HG02970 (cell line): ENCODE measurements around the gene RTCB.
A peak's percentile ranks its signal among the peaks of the same experiment; 100 is the strongest.

Experiments used
- ATAC-seq: cut with Tn5 transposase; IDR thresholded peaks from one replicate; pipeline ENCODE4 v1.9.1; 2021; ENCODE audit warnings: mild to moderate bottlenecking, moderate library complexity, moderate number of reproducible peaks; ENCODE audit not compliant: unreplicated experiment, low FRiP score

The RTCB gene

DNA sequence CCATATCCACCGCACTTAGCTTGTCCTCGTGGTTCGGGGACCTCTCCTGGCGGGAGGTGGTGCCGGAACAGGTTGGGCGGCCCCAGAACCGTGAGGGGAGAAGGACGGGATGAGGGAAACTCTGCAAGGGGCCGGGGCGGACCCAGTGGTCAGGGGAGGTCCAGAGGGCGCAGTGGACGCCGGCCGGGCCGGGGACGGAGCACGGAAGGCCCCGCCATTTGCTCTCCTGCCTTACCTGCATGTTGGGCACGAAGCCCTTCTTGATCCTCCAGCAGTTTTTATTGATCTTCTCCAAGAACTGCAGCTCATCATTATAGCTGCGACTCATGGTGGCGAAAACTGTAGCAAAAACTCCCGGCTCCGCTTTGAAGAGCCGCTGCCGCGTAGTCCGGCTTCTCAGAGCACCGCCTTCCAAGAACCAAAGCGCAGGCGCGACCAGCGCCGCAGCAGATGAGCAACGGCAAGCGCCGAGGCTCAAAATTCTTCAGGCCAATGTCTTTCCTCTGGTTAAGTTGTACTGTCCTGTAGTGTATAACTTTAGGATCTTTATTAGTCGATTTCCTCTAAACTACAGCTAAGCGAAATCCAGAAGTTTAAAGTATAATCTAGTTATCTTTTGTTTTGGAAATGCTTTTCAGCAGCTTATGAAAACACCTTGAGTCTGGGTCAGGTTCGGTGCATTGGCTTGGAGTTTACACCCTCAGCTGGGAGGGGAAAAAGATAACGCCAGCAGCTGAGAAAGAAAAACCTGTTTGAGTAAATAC is at the start of gene RTCB:
Gene RTCB, minus strand, starts transcription at position 419 of the 764 bp plus-strand sequence. Its CDS starts 91 bp downstream, at position 328.
- ATAC-seq: peak; percentile 63

DNA sequence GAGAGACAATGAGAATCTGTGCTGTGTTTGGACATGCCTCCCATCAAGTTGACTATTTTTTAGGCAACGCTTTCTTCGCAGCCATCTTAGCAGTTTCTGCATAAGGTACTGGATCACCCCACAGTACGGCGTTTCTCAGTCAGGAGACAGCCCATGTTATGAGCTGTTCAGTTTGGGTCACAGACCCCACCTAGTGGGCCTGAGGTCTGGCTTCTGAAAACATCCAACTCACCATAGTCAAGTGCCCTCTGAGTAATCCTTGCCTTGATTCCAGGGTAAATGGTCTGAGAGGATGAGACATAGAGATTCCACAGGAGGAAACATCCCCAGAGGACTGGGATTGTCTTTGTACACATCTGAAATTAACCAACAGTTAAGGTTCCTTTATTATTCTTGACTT is 45.0 kb upstream of the RTCB start:
- no peak for ATAC-seq

DNA sequence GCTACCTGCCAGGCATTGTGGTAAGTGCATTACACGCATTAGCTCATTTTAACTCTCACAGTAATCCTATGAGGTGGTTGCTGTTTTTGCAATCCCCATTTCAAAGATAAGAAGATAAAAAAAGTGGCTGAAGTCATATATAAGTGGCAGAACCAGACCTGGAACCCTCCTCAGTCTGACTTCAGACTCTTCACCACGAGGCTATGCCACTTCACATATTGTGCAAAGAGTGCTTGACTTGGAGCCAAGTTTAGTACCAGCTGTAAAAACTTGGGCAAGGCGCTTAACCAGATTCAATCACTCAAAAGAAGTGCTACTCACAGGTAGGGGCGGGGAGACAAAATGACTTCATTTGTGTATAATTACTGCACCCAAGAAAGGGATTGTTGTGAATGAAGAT is 36.9 kb upstream of the RTCB start:
- no peak for ATAC-seq

DNA sequence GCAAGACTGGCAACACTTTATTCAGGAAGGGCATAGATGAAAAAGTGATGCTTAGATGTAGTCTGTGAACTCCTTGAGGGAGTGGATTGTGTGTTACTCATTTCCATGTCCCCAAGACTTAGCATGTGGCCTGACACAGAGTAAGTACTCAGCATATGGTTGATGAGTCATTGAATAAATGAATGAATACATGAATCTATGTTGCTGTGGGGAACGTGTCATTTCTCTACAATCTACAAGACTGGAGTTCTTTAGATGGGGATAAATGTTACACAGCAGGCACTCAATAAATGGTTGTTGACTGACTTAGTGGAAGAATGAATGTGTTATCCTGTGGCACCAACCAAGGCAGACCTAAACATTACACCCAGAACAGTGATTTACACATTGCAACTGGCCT is 34.3 kb upstream of the RTCB start:
- ATAC-seq: no peak

- ATAC-seq: no peak
Observed at GRCh38 chr22:32444068-32444467, 32.0 kb upstream of the RTCB start.

DNA sequence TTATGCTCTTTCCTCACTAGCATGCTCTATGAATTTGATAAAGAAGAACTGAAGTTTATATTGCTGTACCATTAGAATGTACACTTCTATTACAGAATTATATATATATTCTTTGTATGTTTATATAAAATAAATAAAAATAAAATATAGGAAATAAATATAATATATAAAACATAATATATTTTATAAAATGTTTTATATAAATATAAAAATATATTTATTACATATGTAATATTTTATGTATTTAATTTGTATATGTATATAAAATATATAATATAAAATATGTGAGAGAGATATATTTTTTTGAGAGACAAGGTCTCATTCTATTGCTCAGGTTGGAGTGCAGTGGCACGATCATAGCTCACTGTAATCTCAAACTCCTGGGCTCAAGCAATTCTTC is 18.3 kb upstream of the RTCB start:
- ATAC-seq: no peak

- no peak for ATAC-seq
Observed at GRCh38 chr22:32426881-32427280, 14.8 kb upstream of the RTCB start.

GRCh38 chr22:32423664-32424063 is 11.6 kb upstream of the RTCB start:
- ATAC-seq: no peak

DNA sequence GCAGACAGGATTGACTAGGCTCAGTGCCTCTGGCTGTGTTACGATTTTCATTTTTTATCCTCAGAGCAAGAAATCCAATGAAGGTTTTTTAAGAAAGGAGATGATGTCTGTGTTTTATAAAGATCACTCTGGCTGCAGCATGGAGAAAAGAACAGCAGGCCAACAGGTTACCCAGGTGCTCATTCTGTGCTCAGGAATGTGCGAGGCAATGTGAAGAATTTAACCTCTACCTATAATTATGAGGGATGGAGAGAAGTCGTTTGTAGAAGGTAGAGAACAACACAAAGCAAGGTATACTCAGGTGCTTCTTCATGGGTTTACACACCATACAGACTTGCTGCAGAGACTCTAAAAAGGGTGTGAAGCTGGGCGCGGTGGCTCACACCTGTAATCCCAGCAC is 10.0 kb upstream of the RTCB start:
- ATAC-seq: no peak

GRCh38 chr22:32421484-32421883 is 9.4 kb upstream of the RTCB start:
- ATAC-seq: no peak

DNA sequence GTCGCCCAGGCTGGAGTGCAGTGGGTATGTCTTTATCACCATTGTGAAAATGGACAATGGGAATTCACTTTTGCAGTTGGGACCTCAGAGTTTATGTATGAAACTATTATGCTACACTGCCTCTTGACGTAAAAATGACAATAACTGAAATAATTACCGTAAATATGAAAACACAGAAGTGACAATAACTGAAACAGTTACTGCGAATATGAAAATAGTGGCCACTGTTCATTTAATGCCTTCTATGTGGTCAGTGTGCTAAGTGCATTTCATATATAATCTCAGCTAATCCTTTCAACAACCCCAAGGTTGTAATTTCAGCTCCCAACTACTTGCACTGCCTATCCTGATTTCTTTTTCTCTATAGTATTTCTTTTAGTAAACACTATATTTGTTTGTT is 5.9 kb upstream of the RTCB start:
- ATAC-seq: no peak

DNA sequence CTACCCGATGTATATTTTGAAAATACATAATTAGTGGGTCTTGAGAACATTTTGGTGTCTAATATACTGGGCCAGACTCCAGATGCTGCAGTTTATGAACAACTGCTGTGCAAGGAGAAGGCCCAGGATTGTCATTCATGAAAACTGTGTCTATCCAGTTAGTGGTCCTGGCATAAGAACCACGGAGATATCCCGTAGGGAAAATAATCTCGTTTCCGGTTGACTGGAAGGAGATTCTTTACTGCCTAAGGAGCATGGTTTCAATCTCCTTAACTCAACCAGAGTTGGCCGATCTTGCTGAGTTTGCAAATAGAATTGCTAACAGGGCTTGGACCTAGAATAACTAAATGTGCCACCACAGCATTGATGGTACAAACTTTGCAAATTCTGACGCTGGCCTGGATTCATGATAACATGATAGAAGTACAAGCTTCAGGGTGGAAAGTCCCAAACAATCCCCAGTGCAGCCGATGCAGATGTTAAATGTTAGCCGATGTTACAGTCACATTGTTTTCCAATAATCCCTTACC is 4.6 kb upstream of the RTCB start:
- ATAC-seq: no peak

GRCh38 chr22:32414191-32414590 is 2.1 kb upstream of the RTCB start:
- no peak for ATAC-seq

GRCh38 chr22:32413719-32414118 is 1.7 kb upstream of the RTCB start:
- ATAC-seq: no peak

- peak; percentile 7 for ATAC-seq
Observed at GRCh38 chr22:32411402-32411801, 645 bp downstream of the RTCB start.

DNA sequence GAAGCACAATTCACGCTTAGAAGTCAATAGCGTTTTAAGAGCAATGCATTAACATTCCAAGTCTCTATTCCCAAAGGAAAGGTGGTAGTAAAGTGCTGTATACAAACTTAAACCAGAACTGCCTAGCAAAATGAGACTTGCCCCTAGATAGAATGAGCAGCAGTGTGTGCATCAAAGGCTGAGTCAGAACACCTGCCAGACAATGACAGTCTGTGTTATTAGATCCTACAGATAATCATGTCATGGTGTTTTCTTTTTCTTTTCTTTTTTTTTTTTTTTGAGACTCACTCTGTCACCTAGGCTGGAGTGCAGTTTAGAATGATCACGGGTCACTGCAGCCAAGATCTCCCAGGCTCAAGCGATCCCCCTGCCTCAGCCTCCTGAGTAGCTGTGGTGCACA is 1.6 kb downstream of the RTCB start:
- ATAC-seq: no peak

GRCh38 chr22:32409977-32410376 is 2.1 kb downstream of the RTCB start:
- no peak for ATAC-seq

DNA sequence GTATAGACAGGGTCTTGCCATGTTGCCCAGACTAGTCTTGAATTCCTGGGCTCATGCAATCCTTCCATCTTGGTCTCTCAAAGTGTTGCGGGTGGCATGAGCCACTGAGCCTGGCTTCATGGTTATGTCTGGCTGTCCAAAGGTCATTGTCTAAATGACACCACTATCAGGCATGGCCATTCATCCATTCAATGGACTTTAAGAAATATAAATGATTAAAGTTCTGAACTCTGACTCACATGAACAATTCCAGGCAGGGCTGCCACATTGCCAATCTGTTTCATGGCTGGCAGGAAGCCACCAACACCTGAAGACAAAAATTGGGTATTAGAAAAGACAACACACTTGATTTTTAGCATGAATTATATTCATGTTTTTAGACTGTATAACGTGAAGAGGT is 4.1 kb downstream of the RTCB start:
- ATAC-seq: no peak

DNA sequence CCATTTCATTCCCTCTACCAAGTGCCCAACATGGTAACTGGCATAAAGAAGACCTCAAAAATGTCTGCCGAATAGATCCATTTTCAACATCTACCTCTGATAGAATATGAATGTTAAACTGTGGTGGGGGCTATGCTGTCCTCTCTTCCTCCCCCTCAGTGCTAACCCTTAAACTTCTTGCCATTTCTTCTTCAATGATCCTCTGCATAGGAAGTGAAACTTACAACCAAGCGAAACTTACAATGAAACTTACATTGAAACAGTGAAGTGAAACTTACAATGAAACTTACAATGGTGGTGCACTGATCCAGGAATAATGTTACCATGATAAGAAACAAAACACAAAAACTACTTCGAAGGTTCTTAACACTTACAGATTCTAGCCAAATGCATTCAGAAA is 4.7 kb downstream of the RTCB start:
- no peak for ATAC-seq

DNA sequence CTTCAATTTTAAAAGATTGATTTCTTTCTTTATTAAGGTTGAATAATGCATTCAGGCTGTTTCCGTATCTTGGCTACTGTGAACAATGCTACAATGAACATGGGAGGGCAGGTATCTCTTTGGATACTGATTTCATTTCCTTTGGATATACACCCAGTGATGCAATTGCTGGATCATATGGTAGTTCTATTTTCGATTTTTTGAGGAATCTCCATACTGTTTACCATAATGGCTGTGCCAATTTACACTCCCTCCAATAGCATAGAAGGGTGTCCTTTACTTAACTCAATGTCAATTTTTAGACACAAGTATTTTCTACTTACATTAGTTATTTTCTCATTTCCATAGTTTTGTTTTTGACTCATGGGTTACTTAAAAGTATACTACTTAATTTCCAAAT is 8.0 kb downstream of the RTCB start:
- ATAC-seq: no peak

DNA sequence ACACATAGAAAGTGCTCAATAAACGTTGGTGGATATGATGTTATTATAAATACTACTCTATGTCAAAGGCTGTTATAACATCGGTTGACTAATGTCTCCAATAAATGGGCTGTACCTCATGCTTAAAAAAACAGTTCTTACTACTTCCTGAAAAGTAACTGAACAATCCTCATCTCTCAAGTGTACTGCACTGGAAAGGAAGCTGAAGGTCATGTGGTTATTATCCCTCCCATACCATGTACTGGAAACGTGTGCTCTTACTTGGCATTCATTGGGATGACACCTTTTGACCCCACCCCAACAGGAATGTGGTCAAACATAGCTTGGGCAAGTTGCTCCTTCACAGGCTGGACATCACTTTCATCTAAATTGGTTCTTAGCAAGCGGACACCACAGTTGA is 10.6 kb downstream of the RTCB start:
- no peak for ATAC-seq

- no peak for ATAC-seq
Observed at GRCh38 chr22:32396746-32397145, 15.3 kb downstream of the RTCB start.
